ENCODE measurements around the gene AP1G1. TPM values are rescaled to one million over a fixed set of nuclear protein-coding genes. Genes with fewer than 3 reads are reported as not detected.
"Not testable (repeated sequence)": the region's sequence is repeated elsewhere in the genome, so short reads cannot be mapped to it uniquely, and the experiment has no call there.

Gene AP1G1
- total and polyA plus RNA-seq, 2 experiments from 2014 or later: 25.8 to 51.8 TPM

DNA sequence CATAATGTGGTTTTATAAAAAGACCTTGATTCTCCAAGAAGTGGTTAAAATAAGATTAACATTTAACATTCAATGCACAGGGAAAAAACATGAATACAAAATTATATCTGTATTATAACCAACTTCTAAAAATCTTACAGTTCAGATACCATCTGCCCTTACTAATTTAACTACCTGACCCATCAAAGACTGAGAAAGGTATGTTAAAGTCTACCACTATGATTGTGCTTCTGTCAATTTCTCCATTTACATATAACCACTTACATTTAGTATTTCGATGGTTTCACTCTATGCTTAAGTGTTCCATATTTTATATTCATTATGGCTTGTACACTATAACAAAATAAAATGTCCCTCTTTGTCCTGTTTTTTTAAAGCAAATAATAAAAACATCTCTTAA lies 14.6 kb downstream of the AP1G1 start:
- no peak for DNase-seq
- H3K9me3 ChIP-seq (ENCODE audit: low read depth): no peaks in the 10 kb centered on the region
- H3K4me3 ChIP-seq: no peak overlapping the region
- in situ Hi-C loops (cut with MboI): no loop called here
- no peak overlapping the region for H3K27ac ChIP-seq
- H2AFZ ChIP-seq: no peak overlapping the region
- peaks cover 27% of the 10 kb centered on the region for H3K4me1 ChIP-seq (ENCODE audit: insufficient read depth)
- H3K9me2 ChIP-seq (ENCODE audit: insufficient read depth): no peaks in the 10 kb centered on the region
- H4K20me1 ChIP-seq (ENCODE audit: insufficient read depth): peaks cover 25% of the 10 kb centered on the region
- no peak overlapping the region for H3K4me2 ChIP-seq (ENCODE audit: unreplicated experiment)
- peaks cover 100% of the 10 kb centered on the region for H3K79me2 ChIP-seq (ENCODE audit: insufficient read depth)
- H3K27me3 ChIP-seq (replicated peaks; ENCODE audit: insufficient read depth): no peaks in the 10 kb centered on the region
- TF ChIP-seq EZH2phosphoT487 (IDR thresholded peaks at IDR 0.05; ENCODE audit: insufficient read depth, low read depth): no peak
- no peak for TF ChIP-seq EZH2 (IDR thresholded peaks at IDR 0.05; ENCODE audit: insufficient read depth, poor library complexity, severe bottlenecking)
- no peak overlapping the region for H3K9ac ChIP-seq
- WGBS, 2 experiments (ENCODE audit: low coverage in 1 of 2, low lambda C conversion rate in 2 of 2, missing lambda C conversion rate in 2 of 2): 100% methylated on average over 1 of the region's 1 CpG
- peaks cover 6% of the 10 kb centered on the region for H3K36me3 ChIP-seq (ENCODE audit: low read depth)
- H3F3A ChIP-seq (ENCODE audit: insufficient read depth): peaks cover 31% of the 10 kb centered on the region

DNA sequence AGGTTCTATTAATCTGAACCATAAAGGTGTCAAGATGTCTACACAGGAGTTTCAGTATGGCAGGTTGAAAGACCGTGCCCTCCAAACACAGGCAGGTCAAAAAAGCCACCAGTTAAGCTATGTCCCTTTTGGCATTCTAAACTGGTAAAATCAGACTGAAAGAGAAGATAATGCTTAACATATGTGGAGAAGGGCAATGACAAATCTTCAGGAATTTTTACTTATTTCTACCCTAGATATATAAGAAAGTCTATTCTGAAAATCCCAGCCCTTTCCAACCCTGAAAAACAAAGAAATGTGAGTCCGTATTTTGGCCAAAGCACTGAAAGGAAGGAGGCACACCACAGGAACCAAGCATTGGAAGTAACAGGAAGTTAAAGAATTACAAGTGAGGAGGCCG lies 16.5 kb downstream of the AP1G1 start:
- in situ Hi-C loops (cut with MboI): no loop called here
- DNase-seq: peak; percentile 60
- H3K4me2 ChIP-seq (ENCODE audit: unreplicated experiment): peak overlapping the region; percentile 41
- peaks cover 14% of the 10 kb centered on the region for H3K36me3 ChIP-seq (ENCODE audit: low read depth)
- no peak overlapping the region for H3K9ac ChIP-seq
- peaks cover 27% of the 10 kb centered on the region for H3K4me1 ChIP-seq (ENCODE audit: insufficient read depth)
- H4K20me1 ChIP-seq (ENCODE audit: insufficient read depth): peaks cover 27% of the 10 kb centered on the region
- H3K4me3 ChIP-seq: no peak overlapping the region
- no peak overlapping the region for H2AFZ ChIP-seq
- no peaks in the 10 kb centered on the region for H3K9me2 ChIP-seq (ENCODE audit: insufficient read depth)
- H3K79me2 ChIP-seq (ENCODE audit: insufficient read depth): peaks cover 100% of the 10 kb centered on the region
- WGBS, 2 experiments (ENCODE audit: low coverage in 1 of 2, low lambda C conversion rate in 2 of 2, missing lambda C conversion rate in 2 of 2): 53 to 55% methylated on average over 3 of the region's 3 CpGs
- TF ChIP-seq EZH2 (IDR thresholded peaks at IDR 0.05; ENCODE audit: insufficient read depth, poor library complexity, severe bottlenecking) (no peak), EZH2phosphoT487 (IDR thresholded peaks at IDR 0.05; ENCODE audit: insufficient read depth, low read depth) (no peak)
- no peaks in the 10 kb centered on the region for H3K9me3 ChIP-seq (ENCODE audit: low read depth)
- H3K27me3 ChIP-seq (replicated peaks; ENCODE audit: insufficient read depth): no peaks in the 10 kb centered on the region
- H3K27ac ChIP-seq: peak overlapping the region; percentile 38
- peaks cover 31% of the 10 kb centered on the region for H3F3A ChIP-seq (ENCODE audit: insufficient read depth)

DNA sequence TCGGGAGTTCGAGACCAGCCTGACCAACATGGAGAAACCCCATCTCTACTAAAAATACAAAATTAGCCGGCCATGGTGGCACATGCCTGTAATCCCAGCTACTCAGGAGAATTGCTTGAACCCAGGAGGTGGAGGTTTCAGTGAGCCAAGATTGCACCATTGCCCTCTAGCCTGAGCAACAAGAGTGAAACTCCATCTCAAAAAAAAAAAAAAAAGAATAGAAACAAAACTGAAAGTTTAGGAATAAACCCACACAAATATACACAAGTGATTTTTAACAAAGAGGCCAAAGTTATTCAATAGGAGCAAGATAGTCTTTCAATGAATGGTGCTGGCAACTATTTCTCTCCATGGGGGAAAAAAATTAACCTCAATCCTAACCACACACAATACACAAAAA lies 18.3 kb downstream of the AP1G1 start:
- 94 to 95% methylated on average over 3 of the region's 3 CpGs for whole genome bisulfite sequencing, 2 experiments (ENCODE audit: low coverage in 1 of 2, low lambda C conversion rate in 2 of 2, missing lambda C conversion rate in 2 of 2)
- H3K9ac ChIP-seq; H3K4me3 ChIP-seq; H2AFZ ChIP-seq; H3K9me3 ChIP-seq (ENCODE audit: low read depth); H3K27ac ChIP-seq; DNase-seq; H3K9me2 ChIP-seq (ENCODE audit: insufficient read depth); H3K4me2 ChIP-seq (ENCODE audit: unreplicated experiment); in situ Hi-C loops (cut with MboI); H3K27me3 ChIP-seq (replicated peaks; ENCODE audit: insufficient read depth): not testable (repeated sequence)
- peaks cover 18% of the 10 kb centered on the region for H3F3A ChIP-seq (ENCODE audit: insufficient read depth)
- H4K20me1 ChIP-seq (ENCODE audit: insufficient read depth): peaks cover 25% of the 10 kb centered on the region; the same call in 1 of the 2 replicates
- peaks cover 12% of the 10 kb centered on the region for H3K36me3 ChIP-seq (ENCODE audit: low read depth)
- H3K79me2 ChIP-seq (ENCODE audit: insufficient read depth): peaks cover 100% of the 10 kb centered on the region
- H3K4me1 ChIP-seq (ENCODE audit: insufficient read depth): peaks cover 15% of the 10 kb centered on the region

DNA sequence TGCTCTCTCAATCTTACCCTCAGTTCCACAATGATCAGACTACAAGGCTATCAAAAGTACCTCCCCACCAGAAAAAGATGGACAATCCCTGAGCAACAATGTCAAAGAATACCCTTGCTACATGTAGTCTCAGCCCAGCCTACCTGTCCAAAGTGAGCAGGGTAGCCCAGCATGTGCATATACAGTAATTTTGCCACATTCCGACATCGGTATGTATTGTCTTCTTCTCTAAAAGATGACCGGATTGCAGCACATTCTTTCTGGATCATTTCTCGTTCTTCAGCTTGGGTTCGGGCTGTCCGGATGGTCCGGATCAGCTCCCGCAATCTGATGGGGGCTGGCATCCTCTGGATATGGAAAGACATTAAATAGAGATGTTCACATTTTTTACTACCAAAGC lies 19.5 kb downstream of the AP1G1 start:
- H3K36me3 ChIP-seq (ENCODE audit: low read depth): peaks cover 12% of the 10 kb centered on the region
- no peak for DNase-seq
- peaks cover 22% of the 10 kb centered on the region; the same call in 1 of the 2 replicates for H4K20me1 ChIP-seq (ENCODE audit: insufficient read depth)
- H2AFZ ChIP-seq: no peak overlapping the region
- no peak overlapping the region for H3K9ac ChIP-seq
- peaks cover 14% of the 10 kb centered on the region for H3F3A ChIP-seq (ENCODE audit: insufficient read depth)
- H3K27ac ChIP-seq: no peak overlapping the region
- H3K79me2 ChIP-seq (ENCODE audit: insufficient read depth): peaks cover 100% of the 10 kb centered on the region
- no peak overlapping the region for H3K4me2 ChIP-seq (ENCODE audit: unreplicated experiment)
- H3K9me2 ChIP-seq (ENCODE audit: insufficient read depth): no peaks in the 10 kb centered on the region
- peaks cover 15% of the 10 kb centered on the region for H3K4me1 ChIP-seq (ENCODE audit: insufficient read depth)
- no peak for TF ChIP-seq EZH2phosphoT487 (IDR thresholded peaks at IDR 0.05; ENCODE audit: insufficient read depth, low read depth)
- no peaks in the 10 kb centered on the region for H3K27me3 ChIP-seq (replicated peaks; ENCODE audit: insufficient read depth)
- no peak overlapping the region for H3K4me3 ChIP-seq
- in situ Hi-C loops (cut with MboI): no loop called here
- no peaks in the 10 kb centered on the region for H3K9me3 ChIP-seq (ENCODE audit: low read depth)
- WGBS, 2 experiments (ENCODE audit: low coverage in 1 of 2, low lambda C conversion rate in 2 of 2, missing lambda C conversion rate in 2 of 2): 97 to 99% methylated on average over 8 of the region's 8 CpGs

DNA sequence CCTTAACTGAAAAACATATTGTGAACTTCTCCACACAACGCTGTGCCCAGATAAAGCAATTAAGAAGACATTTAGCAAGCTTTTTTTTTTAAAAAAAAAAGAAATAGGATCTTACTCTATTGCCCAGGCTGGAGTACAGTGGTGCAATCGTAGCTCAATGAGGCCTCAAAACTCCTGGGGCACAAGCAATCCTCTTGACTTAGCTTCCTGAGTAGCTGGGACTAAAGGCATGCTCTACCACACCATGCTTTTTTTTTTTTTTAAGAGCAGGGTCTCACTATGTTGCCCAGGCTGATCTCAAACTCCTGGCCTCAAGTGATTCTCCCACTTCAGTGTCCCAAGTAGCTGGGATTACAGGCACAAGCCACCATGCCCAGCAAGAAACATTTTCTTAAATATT lies 20.1 kb downstream of the AP1G1 start:
- peaks cover 11% of the 10 kb centered on the region for H3F3A ChIP-seq (ENCODE audit: insufficient read depth)
- peaks cover 12% of the 10 kb centered on the region for H3K36me3 ChIP-seq (ENCODE audit: low read depth)
- TF ChIP-seq EZH2phosphoT487 (IDR thresholded peaks at IDR 0.05; ENCODE audit: insufficient read depth, low read depth): no peak
- no peak for TF ChIP-seq EZH2 (IDR thresholded peaks at IDR 0.05; ENCODE audit: insufficient read depth, poor library complexity, severe bottlenecking)
- H3K4me3 ChIP-seq: no peak overlapping the region
- H3K4me1 ChIP-seq (ENCODE audit: insufficient read depth): peaks cover 15% of the 10 kb centered on the region
- H3K9me3 ChIP-seq (ENCODE audit: low read depth): no peaks in the 10 kb centered on the region
- no peak overlapping the region for H2AFZ ChIP-seq
- no peak overlapping the region for H3K9ac ChIP-seq
- H3K9me2 ChIP-seq (ENCODE audit: insufficient read depth): no peaks in the 10 kb centered on the region
- 96 to 100% methylated on average over 2 of the region's 2 CpGs for WGBS, 2 experiments (ENCODE audit: low coverage in 1 of 2, low lambda C conversion rate in 2 of 2, missing lambda C conversion rate in 2 of 2)
- peaks cover 22% of the 10 kb centered on the region; the same call in 1 of the 2 replicates for H4K20me1 ChIP-seq (ENCODE audit: insufficient read depth)
- no peak for DNase-seq
- no peak overlapping the region for H3K4me2 ChIP-seq (ENCODE audit: unreplicated experiment)
- H3K79me2 ChIP-seq (ENCODE audit: insufficient read depth): peaks cover 100% of the 10 kb centered on the region
- H3K27me3 ChIP-seq (replicated peaks; ENCODE audit: insufficient read depth): no peaks in the 10 kb centered on the region
- in situ Hi-C loops (cut with MboI): no loop called here
- H3K27ac ChIP-seq: no peak overlapping the region

DNA sequence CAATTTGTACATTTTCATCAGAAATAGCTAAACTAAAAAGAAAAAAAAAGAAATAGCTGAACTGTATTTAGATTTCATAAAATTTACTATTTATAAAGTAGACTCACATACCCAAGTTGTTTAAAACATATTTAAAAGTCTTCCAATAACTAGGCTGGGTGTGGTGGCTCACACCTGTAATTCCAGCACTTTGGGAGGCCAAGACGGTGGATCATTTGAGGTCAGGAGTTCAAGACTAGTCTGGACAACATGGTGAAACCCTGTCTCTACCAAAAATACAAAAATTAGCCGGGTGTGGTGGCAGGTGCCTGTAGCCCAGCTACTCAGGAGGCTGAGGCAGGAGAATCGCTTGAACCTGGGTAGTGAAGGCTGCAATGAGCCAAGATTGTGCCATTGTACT lies 23.5 kb downstream of the AP1G1 start:
- in situ Hi-C loops (cut with MboI); DNase-seq; H3K9me2 ChIP-seq (ENCODE audit: insufficient read depth); H3K9ac ChIP-seq; H2AFZ ChIP-seq; H3K9me3 ChIP-seq (ENCODE audit: low read depth); H3K4me1 ChIP-seq (ENCODE audit: insufficient read depth); H3K4me3 ChIP-seq; H3K27ac ChIP-seq; H3K27me3 ChIP-seq (replicated peaks; ENCODE audit: insufficient read depth); H3K4me2 ChIP-seq (ENCODE audit: unreplicated experiment): not testable (repeated sequence)
- Histone ChIP-seq H3F3A (ENCODE audit: insufficient read depth) (peaks cover 13% of the 10 kb centered on the region), H4K20me1 (ENCODE audit: insufficient read depth) (peaks cover 13% of the 10 kb centered on the region; the same call in 1 of the 2 replicates), H3K79me2 (ENCODE audit: insufficient read depth) (peaks cover 100% of the 10 kb centered on the region), H3K36me3 (ENCODE audit: low read depth) (peaks cover 12% of the 10 kb centered on the region)
- WGBS, 2 experiments (ENCODE audit: low coverage in 1 of 2, low lambda C conversion rate in 2 of 2, missing lambda C conversion rate in 2 of 2): 95 to 97% methylated on average over 3 of the region's 3 CpGs

Data from GM23248 (cell line).